Naive thymus-derived CD4-positive, alpha-beta T cell (primary cell): ENCODE data around the gene LHX5. TPM values are rescaled to one million over a fixed set of nuclear protein-coding genes. Genes with fewer than 3 reads are reported as not detected.

Source experiments
- ATAC-seq: fragments of 150-1000 bp; cut with Tn5 transposase; 2 replicates; pipeline ENCODE4 v1.10.0; 2021; ENCODE audit warnings: mild to moderate bottlenecking, moderate library complexity
- CTCF ChIA-PET: fragments of 350-600 bp; sonication (Branson Sonifier 250); formaldehyde crosslinking; loops from one replicate; lab custom pipeline; 2021; ENCODE audit warnings: antibody characterized with exemption; lab: Charles Lee
- POLR2A ChIA-PET: fragments of 350-600 bp; sonication (Branson Sonifier 250); formaldehyde crosslinking; loops from one replicate; lab custom pipeline; 2021; ENCODE audit warnings: antibody characterized with exemption, inconsistent platforms; lab: Charles Lee
- DNase-seq, 9 donors: peaks; one replicate each; pipeline versions ENCODE4 v3.0.0 to v3.0.0-alpha.2; 2020 to 2022; ENCODE audit warnings: mixed read lengths in 1 of 9
- H3K27ac ChIP-seq: one replicate; pipeline ENCODE4 v1.7.0; 2013; ENCODE audit warnings: mild to moderate bottlenecking, low read depth, low read length, moderate library complexity
- H3K27me3 ChIP-seq, 2 donors: one replicate each; pipeline ENCODE4 v1.7.0; 2013; ENCODE audit warnings: low read length in 2 of 2, mild to moderate bottlenecking in 2 of 2, moderate library complexity in 2 of 2; ENCODE audit not compliant: control insufficient read depth in 2 of 2, insufficient read depth in 2 of 2
- H3K36me3 ChIP-seq, 3 experiments: 1 replicate in 2 of 3; 2 replicates in 1 of 3; pipeline ENCODE4 v1.7.0; 2013; ENCODE audit warnings: low read length in 3 of 3, mild to moderate bottlenecking in 3 of 3, moderate library complexity in 1 of 3; ENCODE audit not compliant: insufficient read depth in 3 of 3, control insufficient read depth in 2 of 3
- H3K4me1 ChIP-seq, 2 donors: one replicate each; pipeline ENCODE4 v1.7.0; 2013; ENCODE audit warnings: low read length in 2 of 2, mild to moderate bottlenecking in 2 of 2, moderate library complexity in 1 of 2; ENCODE audit not compliant: control insufficient read depth in 2 of 2, insufficient read depth in 2 of 2
- H3K4me3 ChIP-seq: 2 replicates; pipeline ENCODE4 v1.7.0; 2013; ENCODE audit warnings: mild to moderate bottlenecking, low read length
- H3K9me3 ChIP-seq, 3 experiments: 1 replicate in 2 of 3; 2 replicates in 1 of 3; pipeline ENCODE4 v1.7.0; 2013; ENCODE audit warnings: low read length in 3 of 3; ENCODE audit not compliant: control insufficient read depth in 2 of 3
- H3K27ac Mint-ChIP-seq, 9 donors: one replicate each; pipeline ENCODE4 v1.8.0; 2020 to 2022; ENCODE audit warnings: mixed read lengths in 9 of 9, mild to moderate bottlenecking in 8 of 9, moderate library complexity in 5 of 9, inconsistent platforms in 2 of 9
- H3K27me3 Mint-ChIP-seq, 5 donors: one replicate each; pipeline ENCODE4 v1.8.0; 2021 to 2022; ENCODE audit warnings: mixed read lengths in 5 of 5, mild to moderate bottlenecking in 1 of 5
- H3K36me3 Mint-ChIP-seq, 5 donors: one replicate each; pipeline ENCODE4 v1.8.0; 2020 to 2022; ENCODE audit warnings: mixed read lengths in 5 of 5, mild to moderate bottlenecking in 3 of 5, inconsistent platforms in 1 of 5
- H3K4me1 Mint-ChIP-seq, 7 donors: one replicate each; pipeline ENCODE4 v1.8.0; 2020 to 2022; ENCODE audit warnings: mixed read lengths in 7 of 7, mild to moderate bottlenecking in 3 of 7, inconsistent platforms in 1 of 7
- H3K4me3 Mint-ChIP-seq, 10 donors: one replicate each; pipeline ENCODE4 v1.8.0; 2020 to 2022; ENCODE audit warnings: mild to moderate bottlenecking in 10 of 10, mixed read lengths in 10 of 10, moderate library complexity in 6 of 10, inconsistent platforms in 2 of 10
- H3K9me3 Mint-ChIP-seq, 11 donors: one replicate each; pipeline ENCODE4 v1.8.0; 2020 to 2022; ENCODE audit warnings: mixed read lengths in 11 of 11, mild to moderate bottlenecking in 4 of 11, inconsistent platforms in 1 of 11, moderate library complexity in 1 of 11
- intact Hi-C, 2 donors: fragments of 100-400 bp; cut with micrococcal nuclease; formaldehyde crosslinking; loops; one replicate each; pipeline ENCODE4 v1.15.1; 2023
- polyA plus RNA-seq, 2 donors: library from polyadenylated mRNA; unstranded; fragments of 300-500 nt; fragmentation: Illumina TruSeq; gene quantifications; one replicate each; pipeline ENCODE4 v1.2.3, GENCODE V29; 2021
- total RNA-seq, 6 experiments: library from RNA in 5 of 6; stranded (reverse) in 5 of 6; gene quantifications; 1 replicate in 5 of 6; 2 replicates in 1 of 6; pipeline ENCODE4 v1.2.3 and lab custom pipeline; 2021 to 2026

Gene LHX5
- total and polyA plus RNA-seq, 7 experiments from 2014 or later: not detected

DNA sequence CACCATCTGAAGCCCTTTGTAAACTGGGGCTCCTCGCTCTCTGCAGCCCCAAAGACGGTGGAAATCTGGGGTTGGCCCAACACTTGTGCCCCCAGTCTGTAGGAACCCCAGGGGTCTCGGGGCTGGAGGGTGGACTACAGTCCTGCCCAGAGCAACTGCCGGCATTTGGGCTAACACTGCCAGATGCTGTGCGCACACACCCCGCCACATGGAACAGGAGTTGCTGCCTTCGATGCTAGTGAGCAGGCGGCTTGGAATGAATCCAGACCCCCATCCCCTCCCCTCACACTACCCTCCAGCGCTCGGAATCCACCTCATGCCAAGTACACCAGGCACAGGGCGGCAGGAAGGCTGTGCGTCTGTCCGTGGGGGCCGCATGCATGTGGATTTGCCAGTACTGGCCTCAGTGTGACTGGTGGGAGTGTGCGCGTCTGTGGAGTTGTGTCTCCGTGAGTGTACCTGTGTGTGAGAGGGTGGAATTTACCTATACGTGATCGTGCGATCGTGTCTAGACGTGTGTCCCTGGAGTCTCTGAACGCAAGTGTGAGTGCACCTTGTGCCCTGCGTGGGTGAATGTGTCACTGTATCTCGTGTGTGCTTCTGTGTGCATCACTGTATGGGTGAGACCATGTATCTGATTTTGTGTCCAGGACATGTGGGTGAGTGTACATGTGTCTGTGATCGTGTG is 5.1 kb downstream of the LHX5 start:
- peaks cover 0 to 5% (median 4%) of the 10 kb centered on the region in 5 donors for H3K36me3 Mint-ChIP-seq
- DNase-seq: no peak
- H3K4me1 ChIP-seq: peaks cover 6 to 17% of the 10 kb centered on the region in 2 donors
- no peaks in the 10 kb centered on the region for H3K36me3 ChIP-seq
- no peak overlapping the region for H3K27ac ChIP-seq
- H3K9me3 ChIP-seq: no peaks in the 10 kb centered on the region
- CTCF ChIA-PET: no interaction called here
- POLR2A ChIA-PET: no interaction called here
- H3K27me3 Mint-ChIP-seq: peaks cover 52 to 82% (median 69%) of the 10 kb centered on the region in 5 donors
- H3K4me1 Mint-ChIP-seq: peaks cover 14 to 39% (median 29%) of the 10 kb centered on the region in 7 donors
- no peak for ATAC-seq
- H3K27ac Mint-ChIP-seq: peak overlapping the region in 2 of 9 donors; percentile 53 to 77
- H3K4me3 Mint-ChIP-seq: peak overlapping the region in 7 of 10 donors; percentile 34 to 78 (median 62)
- H3K27me3 ChIP-seq: peaks cover 5% of the 10 kb centered on the region in 2 donors
- peaks cover 0 to 4% (median 0%) of the 10 kb centered on the region in 11 donors for H3K9me3 Mint-ChIP-seq
- intact Hi-C loops: loop anchor here in 1 of 2 donors (5.0 kb wide), 1 partner anchor 936 kb away; no protein-coding TSS in a partner anchor
- no peak overlapping the region for H3K4me3 ChIP-seq

DNA sequence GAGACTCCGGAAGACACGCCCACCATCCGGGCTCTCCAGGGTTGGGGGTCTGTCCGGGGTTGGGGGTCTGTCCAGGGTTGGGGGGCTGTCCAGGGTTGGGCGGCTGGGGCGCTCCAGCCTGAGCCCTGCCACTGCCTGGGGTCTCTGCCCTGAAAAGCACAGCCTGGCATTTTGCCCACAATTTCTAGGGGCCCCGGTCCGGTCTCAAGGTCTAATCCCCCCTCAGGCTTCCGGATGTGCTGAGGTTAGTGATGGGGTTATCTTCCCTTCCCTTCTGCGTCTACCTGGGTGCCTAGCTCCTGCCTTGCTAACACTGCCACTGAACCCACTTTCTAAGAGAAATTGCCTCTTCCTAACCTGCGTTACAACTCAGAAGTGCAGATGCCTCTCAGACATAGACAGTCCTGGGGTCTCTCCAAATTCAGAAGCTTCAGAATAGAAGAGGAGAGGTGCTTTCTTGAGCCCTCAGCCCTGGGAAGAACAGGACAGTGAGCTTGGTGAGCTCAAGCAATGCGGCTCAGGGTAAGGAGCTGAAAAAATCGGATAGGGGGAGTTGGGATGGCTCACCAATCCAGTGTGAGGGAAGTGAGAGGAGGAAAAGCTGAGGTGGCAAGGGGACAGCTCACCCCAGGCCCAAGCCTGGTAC is 5.7 kb downstream of the LHX5 start:
- H3K27me3 Mint-ChIP-seq: peaks cover 54 to 85% (median 75%) of the 10 kb centered on the region in 5 donors
- H3K27ac Mint-ChIP-seq: peak overlapping the region in 1 of 9 donors; percentile 74
- CTCF ChIA-PET: no interaction called here
- H3K4me3 ChIP-seq: no peak overlapping the region
- H3K4me1 ChIP-seq: peaks cover 6 to 17% of the 10 kb centered on the region in 2 donors
- no peak for DNase-seq
- POLR2A ChIA-PET: no interaction called here
- peaks cover 14 to 41% (median 29%) of the 10 kb centered on the region in 7 donors for H3K4me1 Mint-ChIP-seq
- no peak for ATAC-seq
- peaks cover 0 to 4% (median 0%) of the 10 kb centered on the region in 11 donors for H3K9me3 Mint-ChIP-seq
- H3K36me3 Mint-ChIP-seq: peaks cover 0 to 5% (median 5%) of the 10 kb centered on the region in 5 donors
- H3K4me3 Mint-ChIP-seq: peak overlapping the region; percentile 30 to 78 (median 48)
- no peaks in the 10 kb centered on the region for H3K9me3 ChIP-seq
- H3K27ac ChIP-seq: no peak overlapping the region
- peaks cover 5% of the 10 kb centered on the region in 2 donors for H3K27me3 ChIP-seq
- no peaks in the 10 kb centered on the region for H3K36me3 ChIP-seq
- intact Hi-C loops: loop anchor here in 1 of 2 donors (2.0 to 5.0 kb wide), 2 partner anchors 15 to 936 kb away; no protein-coding TSS in a partner anchor

DNA sequence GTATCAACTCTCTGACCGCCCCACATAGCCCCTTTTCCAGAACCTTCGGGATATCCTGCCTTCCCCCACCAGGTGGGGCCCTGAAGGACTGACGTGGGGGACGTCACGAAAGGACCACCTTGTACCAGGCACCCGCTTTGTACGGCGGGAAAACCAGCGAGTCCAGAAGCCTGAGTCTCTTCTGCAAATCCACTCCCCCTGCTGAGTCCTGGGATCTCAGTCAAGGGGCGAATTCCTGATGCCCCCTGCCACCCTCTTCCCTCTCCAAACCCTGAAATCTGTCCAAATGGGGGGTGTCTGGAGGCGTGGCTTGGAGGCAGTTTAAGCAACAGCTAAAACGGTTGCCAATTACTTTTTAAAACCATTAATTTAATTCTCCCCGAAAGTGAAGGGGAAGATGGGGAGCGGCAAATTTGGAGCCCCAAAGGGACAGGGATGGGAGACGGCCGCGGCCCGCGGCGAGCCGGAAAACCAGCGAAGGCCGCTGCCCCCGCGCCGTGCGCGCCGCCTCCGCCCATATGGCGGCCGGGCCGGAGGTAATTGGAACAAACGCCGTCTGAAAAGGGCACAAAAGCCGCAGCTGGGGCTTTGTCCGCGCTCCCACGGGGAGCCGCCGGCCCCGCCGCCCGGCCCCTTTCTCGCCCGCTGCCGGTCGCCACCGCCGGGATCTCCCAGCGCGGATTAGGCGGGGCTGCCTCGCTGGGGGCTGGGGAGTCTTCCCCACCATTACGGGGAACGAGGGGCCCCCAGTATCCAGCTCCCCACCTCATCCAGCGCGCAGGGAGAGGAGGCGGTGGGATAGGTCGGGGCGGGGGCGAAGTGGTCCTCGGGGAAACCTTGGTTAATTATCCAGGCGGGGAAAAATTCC is 6.6 kb downstream of the LHX5 start:
- no peaks in the 10 kb centered on the region for H3K36me3 ChIP-seq
- Mint-ChIP-seq H3K27me3 (peaks cover 48 to 83% (median 71%) of the 10 kb centered on the region in 5 donors), H3K9me3 (peaks cover 0 to 4% (median 0%) of the 10 kb centered on the region in 11 donors), H3K4me1 (peaks cover 14 to 41% (median 29%) of the 10 kb centered on the region in 7 donors), H3K27ac (no peak overlapping the region), H3K4me3 (peak overlapping the region in 9 of 10 donors; percentile 23 to 93 (median 81)), H3K36me3 (peaks cover 0 to 5% (median 5%) of the 10 kb centered on the region in 5 donors)
- H3K27ac ChIP-seq: no peak overlapping the region
- intact Hi-C loops: loop anchor here in 1 of 2 donors (2.0 to 5.0 kb wide), 2 partner anchors 16 to 937 kb away; no protein-coding TSS in a partner anchor
- H3K4me1 ChIP-seq: peaks cover 6 to 17% of the 10 kb centered on the region in 2 donors
- ChIA-PET CTCF (no interaction called here), POLR2A (no interaction called here)
- ATAC-seq: no peak
- H3K27me3 ChIP-seq: peaks cover 5% of the 10 kb centered on the region in 2 donors
- no peak for DNase-seq
- no peak overlapping the region for H3K4me3 ChIP-seq
- no peaks in the 10 kb centered on the region for H3K9me3 ChIP-seq

DNA sequence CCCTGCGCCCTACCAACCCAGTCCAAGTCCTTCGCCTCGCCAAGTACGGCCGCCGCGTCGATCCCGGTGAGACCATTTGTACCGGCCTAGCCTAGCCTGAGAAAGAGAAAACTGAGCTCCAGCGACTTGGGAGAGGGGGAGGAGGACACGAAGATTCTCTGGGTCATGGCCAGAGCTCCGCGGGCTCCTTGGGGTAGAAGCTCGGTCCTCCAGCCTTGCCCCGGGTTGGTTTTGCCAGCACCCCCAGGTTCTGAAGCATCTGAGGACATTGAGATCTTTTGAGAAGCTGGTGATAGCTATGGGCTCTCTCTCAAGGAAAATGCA is 7.3 kb downstream of the LHX5 start:
- Histone ChIP-seq H3K27ac (no peak overlapping the region), H3K4me1 (peaks cover 6 to 17% of the 10 kb centered on the region in 2 donors), H3K9me3 (no peaks in the 10 kb centered on the region), H3K36me3 (no peaks in the 10 kb centered on the region), H3K27me3 (peaks cover 5% of the 10 kb centered on the region in 2 donors), H3K4me3 (no peak overlapping the region)
- peaks cover 48 to 82% (median 70%) of the 10 kb centered on the region in 5 donors for H3K27me3 Mint-ChIP-seq
- intact Hi-C loops: loop anchor here in 1 of 2 donors (2.0 kb wide), 1 partner anchor 16 kb away; no protein-coding TSS in a partner anchor
- no peak overlapping the region for H3K27ac Mint-ChIP-seq
- H3K9me3 Mint-ChIP-seq: peaks cover 0 to 4% (median 0%) of the 10 kb centered on the region in 11 donors
- CTCF ChIA-PET: no interaction called here
- no peak for DNase-seq
- no peak for ATAC-seq
- POLR2A ChIA-PET: no interaction called here
- peaks cover 0 to 5% (median 5%) of the 10 kb centered on the region in 5 donors for H3K36me3 Mint-ChIP-seq
- H3K4me3 Mint-ChIP-seq: peak overlapping the region in 8 of 10 donors; percentile 23 to 93 (median 81)
- H3K4me1 Mint-ChIP-seq: peaks cover 14 to 41% (median 29%) of the 10 kb centered on the region in 7 donors

DNA sequence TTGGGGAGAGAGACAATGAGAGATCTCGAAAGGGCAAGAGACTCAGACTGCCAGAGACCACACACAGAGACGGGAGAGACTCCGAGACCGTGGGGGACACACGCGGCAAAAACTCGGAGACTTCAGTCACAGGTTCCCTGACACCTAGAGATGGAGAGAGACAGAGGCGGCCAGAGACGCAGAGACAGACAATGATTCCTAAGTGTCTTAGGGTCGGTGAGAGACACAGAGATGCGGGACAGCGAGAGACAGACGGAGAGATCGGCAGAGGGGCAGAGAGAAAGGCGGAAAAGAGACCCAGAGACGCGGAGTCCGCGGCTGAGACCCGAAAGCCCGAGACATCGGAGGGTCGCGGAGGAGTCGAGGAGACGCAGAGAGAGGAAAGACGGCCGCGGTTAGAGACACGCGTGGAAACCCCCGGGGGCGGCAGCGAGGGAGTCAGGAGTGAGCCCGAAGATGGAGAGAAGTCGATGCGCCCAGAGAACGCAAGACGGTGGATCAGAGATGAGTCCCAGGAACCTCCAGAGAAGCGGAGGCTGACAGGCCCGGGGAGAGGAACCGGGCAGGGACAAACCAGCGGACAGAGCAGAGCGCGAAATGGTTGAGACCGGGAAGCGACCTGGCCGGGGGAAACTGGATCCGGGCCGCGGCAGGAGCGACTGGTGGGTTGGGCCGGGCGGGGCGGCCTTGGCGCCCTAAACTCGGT is 7.8 kb downstream of the LHX5 start:
- H3K27me3 ChIP-seq: peaks cover 2 to 5% of the 10 kb centered on the region in 2 donors
- H3K27ac Mint-ChIP-seq: peak overlapping the region in 1 of 9 donors; percentile 65

More for the DNA sequence above, 7.8 kb downstream of the LHX5 start:
- CTCF ChIA-PET: no interaction called here
- Histone ChIP-seq H3K36me3 (no peaks in the 10 kb centered on the region), H3K27ac (no peak overlapping the region), H3K4me3 (no peak overlapping the region), H3K4me1 (peaks cover 6 to 17% of the 10 kb centered on the region in 2 donors), H3K9me3 (no peaks in the 10 kb centered on the region)
- ATAC-seq (no peak), DNase-seq (no peak)
- POLR2A ChIA-PET: no interaction called here
- Mint-ChIP-seq H3K27me3 (peaks cover 48 to 82% (median 71%) of the 10 kb centered on the region in 5 donors), H3K9me3 (peaks cover 0 to 4% (median 0%) of the 10 kb centered on the region in 11 donors), H3K4me1 (peaks cover 14 to 41% (median 29%) of the 10 kb centered on the region in 7 donors), H3K4me3 (peak overlapping the region; percentile 37 to 93 (median 82)), H3K36me3 (peaks cover 0 to 5% (median 5%) of the 10 kb centered on the region in 5 donors)
- intact Hi-C loops: loop anchor here in 1 of 2 donors (2.0 kb wide), 1 partner anchor 17 kb away; no protein-coding TSS in a partner anchor
